Suprapubic skin (tissue), 4 donors: ENCODE results near the gene CDK11A.

ENCODE experiments used
- EP300 ChIP-seq: sonication (generic); formaldehyde crosslinking; IDR thresholded peaks from one replicate; pipeline ENCODE4 v1.6.1; 2017; ENCODE audit warnings: antibody characterized with exemption
- POLR2AphosphoS5 ChIP-seq, 3 donors: sonication (generic); formaldehyde crosslinking; IDR thresholded peaks; one replicate each; pipeline ENCODE4 v1.6.1; 2017; ENCODE audit warnings: antibody characterized with exemption in 3 of 3
- TF ChIP-seq, protein P1 (sequence below), 2 donors: fragments of 200-600 bp in 1 of 2; fragments of 450-650 bp in 1 of 2; sonication (generic) in 1 of 2; IDR thresholded peaks; one replicate each; pipeline ENCODE4 v1.5.1; 2016 to 2019; ENCODE audit warnings: antibody characterized with exemption in 2 of 2, mild to moderate bottlenecking in 1 of 2, moderate library complexity in 1 of 2

GRCh38 chr1:1752190-1752589, 28.0 kb upstream of the CDK11A start:
- TF ChIP-seq, protein P1, sequence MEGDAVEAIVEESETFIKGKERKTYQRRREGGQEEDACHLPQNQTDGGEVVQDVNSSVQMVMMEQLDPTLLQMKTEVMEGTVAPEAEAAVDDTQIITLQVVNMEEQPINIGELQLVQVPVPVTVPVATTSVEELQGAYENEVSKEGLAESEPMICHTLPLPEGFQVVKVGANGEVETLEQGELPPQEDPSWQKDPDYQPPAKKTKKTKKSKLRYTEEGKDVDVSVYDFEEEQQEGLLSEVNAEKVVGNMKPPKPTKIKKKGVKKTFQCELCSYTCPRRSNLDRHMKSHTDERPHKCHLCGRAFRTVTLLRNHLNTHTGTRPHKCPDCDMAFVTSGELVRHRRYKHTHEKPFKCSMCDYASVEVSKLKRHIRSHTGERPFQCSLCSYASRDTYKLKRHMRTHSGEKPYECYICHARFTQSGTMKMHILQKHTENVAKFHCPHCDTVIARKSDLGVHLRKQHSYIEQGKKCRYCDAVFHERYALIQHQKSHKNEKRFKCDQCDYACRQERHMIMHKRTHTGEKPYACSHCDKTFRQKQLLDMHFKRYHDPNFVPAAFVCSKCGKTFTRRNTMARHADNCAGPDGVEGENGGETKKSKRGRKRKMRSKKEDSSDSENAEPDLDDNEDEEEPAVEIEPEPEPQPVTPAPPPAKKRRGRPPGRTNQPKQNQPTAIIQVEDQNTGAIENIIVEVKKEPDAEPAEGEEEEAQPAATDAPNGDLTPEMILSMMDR (IDR thresholded peaks at IDR 0.05), result no peak
- TF ChIP-seq EP300, result no peak
- no peak for TF ChIP-seq POLR2AphosphoS5 (IDR thresholded peaks at IDR 0.05)
